Smooth muscle cell (in vitro differentiated cells): Measurements from ENCODE around the gene RAPGEF3. TPM values are rescaled to one million over a fixed set of nuclear protein-coding genes. Genes with fewer than 3 reads are reported as not detected.

ENCODE experiments used
- DNase-seq: peaks from one replicate; lab custom pipeline; 2025; ENCODE audit not compliant: unreplicated experiment; lab: John Stamatoyannopoulos, UW
- H2AFZ ChIP-seq: fragments of 200-600 bp; sonication (generic); 2 replicates; pipeline ENCODE4 v1.6.0; 2016; ENCODE audit warnings: antibody characterized with exemption, low read depth, mild to moderate bottlenecking
- H3F3A ChIP-seq: fragments of 200-600 bp; sonication (generic); 2 replicates; pipeline ENCODE4 v1.6.0; 2017; ENCODE audit warnings: antibody characterized with exemption, low read depth
- H3K27ac ChIP-seq: fragments of 200-600 bp; sonication (generic); 2 replicates; pipeline ENCODE4 v1.5.1; 2016; ENCODE audit warnings: low read depth, mild to moderate bottlenecking
- H3K27me3 ChIP-seq: fragments of 200-600 bp; sonication (generic); 2 replicates; pipeline ENCODE4 v1.6.1; 2016; ENCODE audit warnings: low read depth, mild to moderate bottlenecking
- H3K36me3 ChIP-seq: fragments of 200-600 bp; sonication (generic); 2 replicates; pipeline ENCODE4 v1.5.1; 2016; ENCODE audit warnings: low read depth
- H3K4me1 ChIP-seq: fragments of 200-600 bp; sonication (generic); 2 replicates; pipeline ENCODE4 v1.5.1; 2016; ENCODE audit warnings: low read depth
- H3K4me2 ChIP-seq: fragments of 200-600 bp; sonication (generic); 2 replicates; pipeline ENCODE4 v1.6.0; 2016; ENCODE audit warnings: mild to moderate bottlenecking
- H3K4me3 ChIP-seq: fragments of 200-600 bp; sonication (generic); 2 replicates; pipeline ENCODE4 v1.5.1; 2016; ENCODE audit warnings: mild to moderate bottlenecking
- H3K79me2 ChIP-seq: fragments of 200-600 bp; sonication (generic); 2 replicates; pipeline ENCODE4 v1.6.0; 2016; ENCODE audit warnings: low read depth, mild to moderate bottlenecking
- H3K9ac ChIP-seq: fragments of 200-600 bp; sonication (generic); 2 replicates; pipeline ENCODE4 v1.6.0; 2016; ENCODE audit warnings: low read depth
- H3K9me3 ChIP-seq: fragments of 200-600 bp; sonication (generic); replicated peaks from 2 replicates; pipeline ENCODE4 v1.5.1; 2016; ENCODE audit warnings: low read depth
- H4K20me1 ChIP-seq: fragments of 200-600 bp; sonication (generic); 2 replicates; pipeline ENCODE4 v1.6.0; 2016; ENCODE audit warnings: low read depth
- CTCF ChIP-seq: fragments of 200-600 bp; sonication (generic); IDR thresholded peaks from 2 replicates; pipeline ENCODE4 v1.5.1; 2017; ENCODE audit warnings: borderline replicate concordance, mild to moderate bottlenecking, antibody characterized with exemption; ENCODE audit not compliant: insufficient read depth, poor library complexity, severe bottlenecking
- WGBS: methylation state at CpG from one replicate; pipeline ENCODE4 v1.1.7; 2016; ENCODE audit warnings: low lambda C conversion rate; 5-methylcytosine and 5-hydroxymethylcytosine counted together
- polyA plus RNA-seq: library from polyadenylated mRNA; unstranded; fragments of >200 nt; fragmentation: Nextera tagmentation; extraction: Ambion mirVana; gene quantifications from 2 replicates; pipeline ENCODE4 v1.2.1, GENCODE V29; 2016
- total RNA-seq: library from RNA; depleted of rRNA; stranded (reverse); fragments of >200 nt; gene quantifications from 2 replicates; pipeline ENCODE4 v1.2.3, GENCODE V29; 2014

The RAPGEF3 gene
- total and polyA plus RNA-seq, 2 experiments from 2014 or later: 1.9 to 5.6 TPM

- peaks cover 8% of the 10 kb centered on the region for H3K4me1 ChIP-seq
- H3K36me3 ChIP-seq: no peaks in the 10 kb centered on the region
- H3K4me3 ChIP-seq: no peak overlapping the region
- TF ChIP-seq CTCF: no peak
- no peak for DNase-seq
- no peak overlapping the region for H3K4me2 ChIP-seq
- H3K9ac ChIP-seq: no peak overlapping the region
- 91% methylated on average over 5 of the region's 5 CpGs for WGBS
- no peaks in the 10 kb centered on the region for H3K79me2 ChIP-seq
- no peaks in the 10 kb centered on the region for H3K27me3 ChIP-seq
- H3K27ac ChIP-seq: no peak overlapping the region
- no peaks in the 10 kb centered on the region for H3F3A ChIP-seq
- no peaks in the 10 kb centered on the region for H3K9me3 ChIP-seq
- H4K20me1 ChIP-seq: no peaks in the 10 kb centered on the region
- H2AFZ ChIP-seq: no peak overlapping the region
These were observed 12.6 kb downstream of the RAPGEF3 start for GRCh38 chr12:47746073-47746472.

- H3K4me1 ChIP-seq: peaks cover 12% of the 10 kb centered on the region
- H3K79me2 ChIP-seq: no peaks in the 10 kb centered on the region
- H3K27ac ChIP-seq: no peak overlapping the region
- DNase-seq: no peak
- 82% methylated on average over 16 of the region's 16 CpGs for WGBS
- H2AFZ ChIP-seq: no peak overlapping the region
- H3K9me3 ChIP-seq: no peaks in the 10 kb centered on the region
- TF ChIP-seq CTCF: no peak
- no peaks in the 10 kb centered on the region for H3K36me3 ChIP-seq
- H3K9ac ChIP-seq: no peak overlapping the region
- H3K4me3 ChIP-seq: no peak overlapping the region
- H3K4me2 ChIP-seq: no peak overlapping the region
- H3F3A ChIP-seq: no peaks in the 10 kb centered on the region
- H4K20me1 ChIP-seq: no peaks in the 10 kb centered on the region
- no peaks in the 10 kb centered on the region for H3K27me3 ChIP-seq
These were observed 13.1 kb downstream of the RAPGEF3 start for GRCh38 chr12:47745485-47746041.

GRCh38 chr12:47744778-47745436 lies 13.8 kb downstream of the RAPGEF3 start:
- H4K20me1 ChIP-seq: no peaks in the 10 kb centered on the region
- TF ChIP-seq CTCF: no peak
- H3K36me3 ChIP-seq: no peaks in the 10 kb centered on the region
- H3K9me3 ChIP-seq: no peaks in the 10 kb centered on the region
- no peak overlapping the region for H2AFZ ChIP-seq
- no peak overlapping the region for H3K4me2 ChIP-seq
- H3F3A ChIP-seq: no peaks in the 10 kb centered on the region
- no peaks in the 10 kb centered on the region for H3K27me3 ChIP-seq
- no peak overlapping the region for H3K9ac ChIP-seq
- no peak for DNase-seq
- peaks cover 12% of the 10 kb centered on the region for H3K4me1 ChIP-seq
- H3K27ac ChIP-seq: no peak overlapping the region
- WGBS: 83% methylated on average over 8 of the region's 8 CpGs
- H3K4me3 ChIP-seq: no peak overlapping the region
- H3K79me2 ChIP-seq: no peaks in the 10 kb centered on the region
